ENCODE results near the gene FAM114A2.

The FAM114A2 gene

GRCh38 chr5:153979028-153979783, 59.5 kb downstream of the FAM114A2 start:
- H3K4me3 ChIP-seq (ENCODE audit: low read length), result no peak overlapping the region
- no peak for TF ChIP-seq CTCF (IDR thresholded peaks at IDR 0.05; ENCODE audit: insufficient read depth, low read depth, low read length, missing control alignments)
- peak; percentile 35 for DNase-seq (ENCODE audit: low read depth)

GRCh38 chr5:153974813-153975163, 63.9 kb downstream of the FAM114A2 start:
- no peak overlapping the region for H3K4me3 ChIP-seq (ENCODE audit: low read length)
- DNase-seq (ENCODE audit: low read depth), result no peak
- no peak for TF ChIP-seq CTCF (IDR thresholded peaks at IDR 0.05; ENCODE audit: insufficient read depth, low read depth, low read length, missing control alignments)

GRCh38 chr5:153974131-153974812, 64.4 kb downstream of the FAM114A2 start:
- H3K4me3 ChIP-seq (ENCODE audit: low read length), result no peak overlapping the region
- TF ChIP-seq CTCF (IDR thresholded peaks at IDR 0.05; ENCODE audit: insufficient read depth, low read depth, low read length, missing control alignments), result peak; percentile 76
- peak; percentile 46 for DNase-seq (ENCODE audit: low read depth)

GRCh38 chr5:153972240-153972639, 66.5 kb downstream of the FAM114A2 start:
- H3K4me3 ChIP-seq (ENCODE audit: low read length), result no peak overlapping the region
- DNase-seq (ENCODE audit: low read depth), result no peak
- TF ChIP-seq CTCF (IDR thresholded peaks at IDR 0.05; ENCODE audit: insufficient read depth, low read depth, low read length, missing control alignments), result no peak

GRCh38 chr5:153970496-153970895, 68.2 kb downstream of the FAM114A2 start:
- DNase-seq (ENCODE audit: low read depth), result no peak
- no peak for TF ChIP-seq CTCF (IDR thresholded peaks at IDR 0.05; ENCODE audit: insufficient read depth, low read depth, low read length, missing control alignments)
- no peak overlapping the region for H3K4me3 ChIP-seq (ENCODE audit: low read length)

- TF ChIP-seq CTCF (IDR thresholded peaks at IDR 0.05; ENCODE audit: insufficient read depth, low read depth, low read length, missing control alignments), result no peak
- DNase-seq (ENCODE audit: low read depth), result no peak
- no peak overlapping the region for H3K4me3 ChIP-seq (ENCODE audit: low read length)
Measured at GRCh38 chr5:153969563-153969895, 69.2 kb downstream of the FAM114A2 start.
